Endothelial cell of umbilical vein (primary cell): ENCODE results near the gene VKORC1. TPM values are rescaled to one million over a fixed set of nuclear protein-coding genes. Genes with fewer than 3 reads are reported as not detected.

Source experiments
- BruUV-seq: library from RNA; stranded (reverse); fragments of 400-500 nt; replicated peaks from 2 replicates; lab custom pipeline; 2021; lab: Mats Ljungman, UMichigan
- CTCF ChIA-PET: fragments of 300-600, 350-600 bp; sonication (Branson Sonifier 250); formaldehyde crosslinking; loops from one replicate; lab custom pipeline; 2021; ENCODE audit warnings: antibody characterized with exemption, inconsistent platforms; lab: Charles Lee
- POLR2A ChIA-PET: fragments of 300-600, 350-600 bp; sonication (Branson Sonifier 250); formaldehyde crosslinking; loops from one replicate; lab custom pipeline; 2021; ENCODE audit warnings: antibody characterized with exemption, inconsistent platforms; lab: Charles Lee
- DNase-seq: peaks from one replicate; pipeline ENCODE4 v3.0.0-alpha.2; 2011; ENCODE audit warnings: low read depth, low spot score
- FAIRE-seq: peaks from 2 replicates; lab custom pipeline; 2011; peaks lifted over from hg19 to GRCh38; lab: Jason Lieb, UNC
- H2AFZ ChIP-seq: 2 replicates; pipeline ENCODE4 v1.6.0; 2012; ENCODE audit warnings: low read depth, low read length, control low read depth, inconsistent platforms
- H3K27ac ChIP-seq: 2 replicates; pipeline ENCODE4 v1.5.1; 2011; ENCODE audit warnings: low read depth, mild to moderate bottlenecking, control low read depth, low read length, moderate library complexity; ENCODE audit not compliant: insufficient read depth
- H3K27me3 ChIP-seq, 2 experiments: 2 replicates each; pipeline versions ENCODE4 v1.6.0 to v1.6.1; 2011; ENCODE audit warnings: low read length in 2 of 2, mixed read lengths in 1 of 2; ENCODE audit not compliant: control insufficient read depth in 2 of 2, insufficient read depth in 2 of 2
- H3K36me3 ChIP-seq, 2 experiments: 2 replicates in 1 of 2; 3 replicates in 1 of 2; pipeline ENCODE4 v1.5.1; 2011; ENCODE audit warnings: low read length in 2 of 2, mild to moderate bottlenecking in 1 of 2, moderate library complexity in 1 of 2; ENCODE audit not compliant: control insufficient read depth in 2 of 2, insufficient read depth in 2 of 2; ENCODE audit errors: extremely low read depth in 1 of 2
- H3K4me1 ChIP-seq: 3 replicates; pipeline ENCODE4 v1.5.1; 2011; ENCODE audit warnings: mild to moderate bottlenecking, low read length; ENCODE audit not compliant: control insufficient read depth, insufficient read depth; ENCODE audit errors: extremely low read depth
- H3K4me2 ChIP-seq: 2 replicates; pipeline ENCODE4 v1.6.1; 2011; ENCODE audit warnings: low read length, control low read depth, mixed read lengths; ENCODE audit not compliant: insufficient read depth
- H3K4me3 ChIP-seq, 3 experiments: fragments of 200-600 bp in 1 of 3; sonication (generic), shearing (Covaris generic) in 1 of 3; replicated peaks in 1 of 3; 2 replicates each; pipeline ENCODE4 v1.5.1; 2011 to 2016; ENCODE audit warnings: control low read depth in 3 of 3, low read length in 3 of 3, mild to moderate bottlenecking in 2 of 3, inconsistent platforms in 1 of 3, low read depth in 1 of 3, moderate library complexity in 1 of 3; ENCODE audit not compliant: insufficient read depth in 1 of 3
- H3K79me2 ChIP-seq: 2 replicates; pipeline ENCODE4 v1.6.0; 2012; ENCODE audit warnings: low read length, inconsistent platforms; ENCODE audit not compliant: control insufficient read depth, insufficient read depth
- H3K9ac ChIP-seq: replicated peaks from 2 replicates; pipeline ENCODE3; 2011; ENCODE audit warnings: low read length, control low read depth; ENCODE audit not compliant: insufficient read depth; ENCODE audit errors: extremely low read depth
- H3K9me1 ChIP-seq: replicated peaks from 3 replicates; pipeline ENCODE4 v1.6.0; 2011; ENCODE audit warnings: mild to moderate bottlenecking, low read length; ENCODE audit not compliant: control insufficient read depth, insufficient read depth; ENCODE audit errors: extremely low read depth
- H3K9me3 ChIP-seq: replicated peaks from 2 replicates; pipeline ENCODE4 v1.5.1; 2012; ENCODE audit warnings: low read length, inconsistent platforms; ENCODE audit not compliant: control insufficient read depth, insufficient read depth
- H4K20me1 ChIP-seq: replicated peaks from 2 replicates; pipeline ENCODE3; 2011; ENCODE audit warnings: mild to moderate bottlenecking, low read length; ENCODE audit not compliant: control insufficient read depth, insufficient read depth; ENCODE audit errors: extremely low read depth
- EZH2 ChIP-seq: IDR thresholded peaks from 2 replicates; pipeline ENCODE4 v1.6.1; 2012; ENCODE audit warnings: borderline replicate concordance, low read depth, mild to moderate bottlenecking, moderate library complexity, low read length, inconsistent platforms; ENCODE audit not compliant: severe bottlenecking
- FOS ChIP-seq: IDR thresholded peaks from 2 replicates; pipeline ENCODE4 v1.6.1; 2011; ENCODE audit warnings: mild to moderate bottlenecking, low read length, moderate library complexity, borderline replicate concordance; ENCODE audit not compliant: insufficient read depth
- GATA2 ChIP-seq: IDR thresholded peaks from 2 replicates; pipeline ENCODE4 v1.7.0; 2011; ENCODE audit warnings: low read depth, mild to moderate bottlenecking, moderate library complexity, mixed read lengths, low read length; ENCODE audit not compliant: insufficient read length, insufficient read depth
- JUN ChIP-seq: IDR thresholded peaks from 2 replicates; pipeline ENCODE4 v1.6.1; 2011; ENCODE audit warnings: borderline replicate concordance, low read depth; ENCODE audit not compliant: insufficient read length, insufficient read depth
- MYC ChIP-seq: IDR thresholded peaks from one replicate; pipeline ENCODE4 v1.6.1; 2011; ENCODE audit warnings: mild to moderate bottlenecking, low read depth, low read length
- POLR2A ChIP-seq: IDR thresholded peaks from 2 replicates; pipeline ENCODE4 v1.6.1; 2012; ENCODE audit warnings: low read depth, mild to moderate bottlenecking, control low read depth, low read length
- POLR2AphosphoS5 ChIP-seq: IDR thresholded peaks from 2 replicates; pipeline ENCODE4 v1.6.1; 2012; ENCODE audit warnings: low read depth, mild to moderate bottlenecking, control low read depth, low read length, moderate library complexity; ENCODE audit not compliant: insufficient read depth
- dilution Hi-C: fragments of 300-500 bp; cut with MboI; formaldehyde crosslinking; loops from one replicate; pipeline ENCODE4 v1.15.0; 2019; ENCODE audit warnings: low sequenced_read_pairs; ENCODE audit not compliant: extremely low pct_ligation_motif_present
- intact Hi-C: fragments of 100-400 bp; cut with micrococcal nuclease; formaldehyde crosslinking; loops from one replicate; pipeline ENCODE4 v1.10.0; 2022
- polyA plus RNA-seq, 4 experiments: library from polyadenylated mRNA; depleted of rRNA in 3 of 4; stranded (reverse) in 3 of 4; unstranded in 1 of 4; fragments of >200 nt; gene quantifications; 2 replicates each; pipeline versions ENCODE4 v1.2.1 to v1.2.3, GENCODE V29; 2011 to 2012; ENCODE audit warnings: missing spikeins in 1 of 4
- total RNA-seq: library from RNA; stranded (reverse); gene quantifications from 2 replicates; pipeline ENCODE4 v1.2.3, GENCODE V29; 2021
- TF ChIP-seq, protein P1 (sequence below), 2 donors: IDR thresholded peaks; 1 replicate in 1 of 2; 2 replicates in 1 of 2; pipeline ENCODE4 v1.5.1; 2011; ENCODE audit warnings: low read length in 2 of 2, mild to moderate bottlenecking in 2 of 2, moderate library complexity in 2 of 2, control low read depth in 1 of 2, inconsistent platforms in 1 of 2, low read depth in 1 of 2; ENCODE audit not compliant: insufficient read depth in 1 of 2; ENCODE audit errors: extremely low read depth in 1 of 2
- TF ChIP-seq, protein P2 (sequence below): IDR thresholded peaks from 2 replicates; pipeline ENCODE4 v1.6.1; 2011; ENCODE audit not compliant: insufficient read depth, insufficient read length

Gene VKORC1
- total and polyA plus RNA-seq, 2 donors (not counting 3 experiments of a cell fraction or from before 2014, with no cell fraction given) = 93.5 to 586 TPM

GRCh38 chr16:31130336-31130891 lies 35.8 kb upstream of the VKORC1 start:
- no TSS peak for BruUV-seq
- ChIA-PET POLR2A (no interaction called here), CTCF (interaction anchor here (1.4 to 2.2 kb wide), 2 partner anchors 12 to 14 kb away, joined by 5 to 13 read pairs; no protein-coding TSS in a partner anchor)
- Histone ChIP-seq H3K27ac (no peak overlapping the region), H3K79me2 (no peaks in the 10 kb centered on the region), H4K20me1 (no peaks in the 10 kb centered on the region), H3K4me2 (no peak overlapping the region), H3K36me3 (peaks cover 0 to 11% of the 10 kb centered on the region in 2 experiments), H3K9me1 (no peaks in the 10 kb centered on the region), H3K9ac (no peak overlapping the region), H3K27me3 (no peaks in the 10 kb centered on the region), H3K9me3 (no peaks in the 10 kb centered on the region), H3K4me3 (no peak overlapping the region), H2AFZ (no peak overlapping the region), H3K4me1 (no peaks in the 10 kb centered on the region)
- FAIRE-seq (no peak), DNase-seq (no peak)
- dilution Hi-C loops = no loop called here
- intact Hi-C loops = no loop called here
- TF ChIP-seq GATA2 = no peak
- TF ChIP-seq JUN = no peak
- TF ChIP-seq POLR2AphosphoS5 = no peak
- TF ChIP-seq, protein P1, sequence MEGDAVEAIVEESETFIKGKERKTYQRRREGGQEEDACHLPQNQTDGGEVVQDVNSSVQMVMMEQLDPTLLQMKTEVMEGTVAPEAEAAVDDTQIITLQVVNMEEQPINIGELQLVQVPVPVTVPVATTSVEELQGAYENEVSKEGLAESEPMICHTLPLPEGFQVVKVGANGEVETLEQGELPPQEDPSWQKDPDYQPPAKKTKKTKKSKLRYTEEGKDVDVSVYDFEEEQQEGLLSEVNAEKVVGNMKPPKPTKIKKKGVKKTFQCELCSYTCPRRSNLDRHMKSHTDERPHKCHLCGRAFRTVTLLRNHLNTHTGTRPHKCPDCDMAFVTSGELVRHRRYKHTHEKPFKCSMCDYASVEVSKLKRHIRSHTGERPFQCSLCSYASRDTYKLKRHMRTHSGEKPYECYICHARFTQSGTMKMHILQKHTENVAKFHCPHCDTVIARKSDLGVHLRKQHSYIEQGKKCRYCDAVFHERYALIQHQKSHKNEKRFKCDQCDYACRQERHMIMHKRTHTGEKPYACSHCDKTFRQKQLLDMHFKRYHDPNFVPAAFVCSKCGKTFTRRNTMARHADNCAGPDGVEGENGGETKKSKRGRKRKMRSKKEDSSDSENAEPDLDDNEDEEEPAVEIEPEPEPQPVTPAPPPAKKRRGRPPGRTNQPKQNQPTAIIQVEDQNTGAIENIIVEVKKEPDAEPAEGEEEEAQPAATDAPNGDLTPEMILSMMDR (IDR thresholded peaks at IDR 0.05; ENCODE audit: extremely low read depth in 1 of 2, insufficient read depth in 1 of 2, low read depth in 1 of 2, low read length in 2 of 2) = no peak
- no peak for TF ChIP-seq MYC
- no peak for TF ChIP-seq EZH2
- TF ChIP-seq POLR2A = no peak
- TF ChIP-seq FOS = no peak
- TF ChIP-seq, protein P2, sequence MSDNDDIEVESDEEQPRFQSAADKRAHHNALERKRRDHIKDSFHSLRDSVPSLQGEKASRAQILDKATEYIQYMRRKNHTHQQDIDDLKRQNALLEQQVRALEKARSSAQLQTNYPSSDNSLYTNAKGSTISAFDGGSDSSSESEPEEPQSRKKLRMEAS = no peak
